HepG2 (cell line): ENCODE data around the gene RPL5. TPM values are rescaled to one million over a fixed set of nuclear protein-coding genes. Genes with fewer than 3 reads are reported as not detected.

Experiments used
- ATAC-seq: fragments of 200-7000 bp; cut with Tn5 transposase; 3 replicates; pipeline ENCODE4 v1.9.1; 2020; ENCODE audit warnings: mild to moderate bottlenecking, moderate library complexity
- BruUV-seq: library from RNA; stranded (reverse); fragments of 400-500 nt; replicated peaks from 2 replicates; lab custom pipeline; 2021; lab: Mats Ljungman, UMichigan
- CTCF ChIA-PET: fragments of 300-600 bp; formaldehyde crosslinking; extraction: SDS; loops from one replicate; lab custom pipeline; 2021; ENCODE audit warnings: low total read pairs, inconsistent platforms, low intra/inter-chr PET ratio; lab: Yijun Ruan, JAX
- POLR2A ChIA-PET: fragments of 350-600 bp; sonication (Branson Sonifier 250); formaldehyde crosslinking; loops from one replicate; lab custom pipeline; 2020; ENCODE audit warnings: antibody characterized with exemption, inconsistent platforms; lab: Yijun Ruan, JAX
- DNase-seq: peaks from one replicate; pipeline ENCODE4 v3.0.0-alpha.2; 2015; ENCODE audit warnings: low spot score
- FAIRE-seq: peaks from 3 replicates; lab custom pipeline; 2011; peaks lifted over from hg19 to GRCh38; lab: Jason Lieb, UNC
- H2AFZ ChIP-seq: one replicate; pipeline ENCODE4 v1.6.1; 2011; ENCODE audit warnings: low read length, inconsistent platforms
- H3K27ac ChIP-seq: fragments of 300-600 bp; 3 replicates; pipeline ENCODE4 v1.8.0; 2011; ENCODE audit warnings: mixed run types, mild to moderate bottlenecking, mixed read lengths, low read length, inconsistent platforms; ENCODE audit not compliant: insufficient read depth; ENCODE audit errors: extremely low read length
- H3K27me3 ChIP-seq, 2 experiments: fragments of 200-600 bp in 1 of 2; 2 replicates in 1 of 2; 3 replicates in 1 of 2; pipeline versions ENCODE4 v1.6.0 to v1.8.0; 2011; ENCODE audit warnings: low read length in 2 of 2, mild to moderate bottlenecking in 2 of 2, moderate library complexity in 2 of 2, inconsistent platforms in 1 of 2; ENCODE audit not compliant: insufficient read depth in 2 of 2, control insufficient read depth in 1 of 2
- H3K36me3 ChIP-seq, 2 experiments: fragments of 200-600 bp in 1 of 2; replicated peaks in 1 of 2; 2 replicates in 1 of 2; 3 replicates in 1 of 2; pipeline versions ENCODE4 v1.5.1 to v1.8.0; 2011; ENCODE audit warnings: low read length in 2 of 2, inconsistent platforms in 1 of 2; ENCODE audit not compliant: insufficient read depth in 2 of 2, control insufficient read depth in 1 of 2
- H3K4me1 ChIP-seq: 2 replicates; pipeline ENCODE4 v1.5.1; 2012; ENCODE audit warnings: low read length, inconsistent platforms; ENCODE audit not compliant: insufficient read depth
- H3K4me2 ChIP-seq: 2 replicates; pipeline ENCODE4 v1.6.0; 2011; ENCODE audit warnings: low read depth, low read length, inconsistent platforms
- H3K4me3 ChIP-seq, 3 experiments: fragments of 200-600 bp in 1 of 3; sonication (generic), shearing (Covaris generic) in 1 of 3; replicated peaks in 1 of 3; 2 replicates each; pipeline ENCODE4 v1.5.1; 2011 to 2016; ENCODE audit warnings: low read length in 3 of 3, inconsistent platforms in 2 of 3, low read depth in 2 of 3, mild to moderate bottlenecking in 2 of 3, control low read depth in 1 of 3, mixed read lengths in 1 of 3; ENCODE audit not compliant: insufficient read depth in 1 of 3
- H3K79me2 ChIP-seq: one replicate; pipeline ENCODE4 v1.6.1; 2011; ENCODE audit warnings: low read length, inconsistent platforms; ENCODE audit not compliant: insufficient read depth
- H3K9ac ChIP-seq: 2 replicates; pipeline ENCODE4 v1.6.0; 2011; ENCODE audit warnings: mild to moderate bottlenecking, low read depth, low read length, inconsistent platforms; ENCODE audit not compliant: insufficient read depth
- H3K9me3 ChIP-seq: 2 replicates; pipeline ENCODE4 v1.5.1; 2012; ENCODE audit warnings: mild to moderate bottlenecking, low read length
- H4K20me1 ChIP-seq: 2 replicates; pipeline ENCODE4 v1.6.0; 2011; ENCODE audit warnings: inconsistent platforms, mild to moderate bottlenecking, low read length, moderate library complexity; ENCODE audit not compliant: insufficient read depth
- CAMTA2 ChIP-seq: sonication (generic); formaldehyde crosslinking; IDR thresholded peaks from 2 replicates; pipeline ENCODE4 v1.4.0; 2020; ENCODE audit warnings: mild to moderate bottlenecking, missing genetic modification reagents, borderline replicate concordance
- EHMT2 ChIP-seq: fragments of 200-600 bp; sonication (generic); IDR thresholded peaks from 2 replicates; pipeline ENCODE4 v1.7.0; 2017; ENCODE audit warnings: antibody characterized with exemption, low read depth, low read length, borderline replicate concordance
- FOXC1 ChIP-seq: sonication (generic); formaldehyde crosslinking; IDR thresholded peaks from 2 replicates; pipeline ENCODE4 v1.8.0; 2022; ENCODE audit warnings: mild to moderate bottlenecking, missing genetic modification reagents, borderline replicate concordance
- MEIS1 ChIP-seq: sonication (generic); formaldehyde crosslinking; IDR thresholded peaks from 2 replicates; pipeline ENCODE4 v1.9.0; 2021; ENCODE audit warnings: mild to moderate bottlenecking, missing genetic modification reagents, moderate library complexity, borderline replicate concordance
- MXD4 ChIP-seq: IDR thresholded peaks from 2 replicates; pipeline ENCODE4 v1.6.1; 2016; ENCODE audit warnings: mild to moderate bottlenecking, missing biosample characterization, missing genetic modification reagents
- NBN ChIP-seq: fragments of 450-650 bp; conservative IDR thresholded peaks from 2 replicates; pipeline ENCODE4 v1.6.1; 2017
- NCOA5 ChIP-seq: sonication (generic); formaldehyde crosslinking; IDR thresholded peaks from 2 replicates; pipeline ENCODE4 v1.4.0; 2020; ENCODE audit warnings: missing genetic modification reagents
- RARA ChIP-seq: IDR thresholded peaks from 2 replicates; pipeline ENCODE4 v1.6.1; 2016; ENCODE audit warnings: missing genetic modification reagents, missing compliant biosample characterization
- RBFOX2 ChIP-seq: fragments of 200-400 bp; formaldehyde crosslinking; IDR thresholded peaks from 2 replicates; pipeline ENCODE4 v1.6.1; 2017; ENCODE audit warnings: low read depth, mild to moderate bottlenecking, low read length
- RFX1 ChIP-seq: fragments of 450-650 bp; IDR thresholded peaks from 2 replicates; pipeline ENCODE4 v1.6.1; 2017
- RXRA ChIP-seq: sonication (generic); formaldehyde crosslinking; IDR thresholded peaks from 2 replicates; pipeline ENCODE4 v1.5.1; 2020; ENCODE audit warnings: missing genetic modification reagents
- TBP ChIP-seq: sonication (generic); formaldehyde crosslinking; IDR thresholded peaks from 2 replicates; pipeline ENCODE4 v1.5.0; 2020; ENCODE audit warnings: missing genetic modification reagents
- ZFP90 ChIP-seq: sonication (generic); formaldehyde crosslinking; IDR thresholded peaks from 2 replicates; pipeline ENCODE4 v1.8.0; 2022; ENCODE audit warnings: missing genetic modification reagents, mild to moderate bottlenecking, inconsistent platforms, borderline replicate concordance
- ZNF382 ChIP-seq: sonication (generic); formaldehyde crosslinking; IDR thresholded peaks from 2 replicates; pipeline ENCODE4 v1.5.0; 2020; ENCODE audit warnings: missing genetic modification reagents, mild to moderate bottlenecking, borderline replicate concordance
- ZNF589 ChIP-seq: sonication (generic); formaldehyde crosslinking; conservative IDR thresholded peaks from 2 replicates; pipeline ENCODE4 v1.8.0; 2022; ENCODE audit warnings: mild to moderate bottlenecking, moderate library complexity, missing genetic modification reagents
- WGBS: methylation state at CpG from one replicate; pipeline ENCODE4 v1.1.6; 2017; ENCODE audit warnings: low lambda C conversion rate; 5-methylcytosine and 5-hydroxymethylcytosine counted together
- in situ Hi-C: cut with HindIII; loops from 2 replicates; pipeline ENCODE4 v1.10.0; 2017; ENCODE audit warnings: low pct_unique_long_range_greater_than_20kb; ENCODE audit not compliant: extremely low pct_ligation_motif_present
- intact Hi-C: fragments of 100-400 bp; cut with micrococcal nuclease; formaldehyde crosslinking; loops from one replicate; pipeline ENCODE4 v1.10.0; 2022; ENCODE audit not compliant: unreplicated experiment
- polyA plus RNA-seq, 8 experiments: library from polyadenylated mRNA; depleted of rRNA in 3 of 8; stranded (reverse) in 7 of 8; unstranded in 1 of 8; fragments of >200 nt; fragmentation: Illumina TruSeq in 4 of 8; extraction: Trizol in 4 of 8; gene quantifications; 2 replicates each; pipeline versions ENCODE4 v1.2.1 to v1.2.3, GENCODE V29; 2011 to 2016; ENCODE audit warnings: low read depth in 4 of 8, missing spikeins in 1 of 8, mixed read lengths in 1 of 8; ENCODE audit not compliant: insufficient read depth in 1 of 8
- total RNA-seq, 5 experiments: library from RNA; depleted of rRNA; stranded (reverse); fragments of >200 nt; fragmentation: Illumina TruSeq; extraction: Trizol; gene quantifications; 2 replicates each; pipeline ENCODE4 v1.2.3, GENCODE V29; 2016; ENCODE audit warnings: low read depth in 1 of 5
- TF ChIP-seq, protein P1 (sequence below): sonication (generic); formaldehyde crosslinking; IDR thresholded peaks from 2 replicates; pipeline ENCODE4 v1.4.0; 2020; ENCODE audit warnings: mild to moderate bottlenecking, missing genetic modification reagents
- TF ChIP-seq, protein P2 (sequence below): sonication (generic); formaldehyde crosslinking; IDR thresholded peaks from 2 replicates; pipeline ENCODE4 v1.5.0; 2020; ENCODE audit warnings: missing genetic modification reagents, mild to moderate bottlenecking, borderline replicate concordance
- TF ChIP-seq, protein P3 (sequence below): sonication (generic); formaldehyde crosslinking; IDR thresholded peaks from 2 replicates; pipeline ENCODE4 v1.5.1; 2020; ENCODE audit warnings: mild to moderate bottlenecking, missing genetic modification reagents

Gene RPL5
- total and polyA plus RNA-seq, 2 of the 13 experiments (the other 11 are each of a cell fraction or from before 2014, with no cell fraction given): 2,304 to 2,520 TPM

DNA sequence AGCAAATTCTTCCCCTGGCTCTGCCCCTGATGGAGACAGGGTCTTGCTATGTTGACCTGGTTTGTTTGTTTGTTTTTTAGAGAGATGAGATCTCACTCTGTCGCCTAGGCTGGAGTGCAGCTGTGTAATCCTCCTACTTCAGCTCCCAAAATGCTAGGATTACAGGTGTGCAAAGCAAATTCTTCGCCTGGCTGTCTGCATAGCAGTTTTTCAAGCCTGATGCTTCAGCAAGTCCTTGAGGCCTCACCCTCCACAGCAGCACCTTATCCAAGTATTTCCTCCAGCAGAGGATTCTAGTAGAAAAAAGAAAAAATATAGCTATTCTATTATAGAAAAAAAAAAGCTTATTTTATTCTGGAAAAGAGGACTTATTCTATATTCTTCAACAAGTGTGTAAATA lies 15.1 kb upstream of the RPL5 start:
- ChIA-PET POLR2A (no interaction called here), CTCF (no interaction called here)
- Histone ChIP-seq H3K4me3 (no peak overlapping the region), H3K27ac (no peak overlapping the region), H3K27me3 (no peaks in the 10 kb centered on the region), H3K9me3 (no peaks in the 10 kb centered on the region), H3K4me2 (peak overlapping the region; percentile 55), H3K9ac (no peak overlapping the region), H3K79me2 (no peaks in the 10 kb centered on the region), H3K36me3 (no peaks in the 10 kb centered on the region), H2AFZ (no peak overlapping the region), H3K4me1 (peaks cover 38% of the 10 kb centered on the region), H4K20me1 (no peaks in the 10 kb centered on the region)
- no peak for FAIRE-seq
- 29% methylated on average over 2 of the region's 2 CpGs for WGBS
- in situ Hi-C loops: loop anchor here (5.0 kb wide), 1 partner anchor 64 kb away; no protein-coding TSS in a partner anchor
- ATAC-seq: no peak
- intact Hi-C loops: no loop called here
- no peak for DNase-seq
- no TSS peak for BruUV-seq
- TF ChIP-seq RBFOX2 (no peak), RFX1 (no peak), RXRA (CRISPR knock-in tag) (no peak), CAMTA2 (CRISPR knock-in tag) (no peak), TBP (CRISPR knock-in tag) (no peak), FOXC1 (CRISPR knock-in tag) (no peak), RARA (CRISPR knock-in tag) (no peak), NCOA5 (CRISPR knock-in tag) (no peak), MXD4 (CRISPR knock-in tag) (no peak), ZNF589 (CRISPR knock-in tag) (no peak), MEIS1 (CRISPR knock-in tag) (no peak), ZNF382 (CRISPR knock-in tag) (no peak), ZFP90 (CRISPR knock-in tag) (no peak), EHMT2 (no peak), NBN (no peak)
- TF ChIP-seq, protein P1, sequence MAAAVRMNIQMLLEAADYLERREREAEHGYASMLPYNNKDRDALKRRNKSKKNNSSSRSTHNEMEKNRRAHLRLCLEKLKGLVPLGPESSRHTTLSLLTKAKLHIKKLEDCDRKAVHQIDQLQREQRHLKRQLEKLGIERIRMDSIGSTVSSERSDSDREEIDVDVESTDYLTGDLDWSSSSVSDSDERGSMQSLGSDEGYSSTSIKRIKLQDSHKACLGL (CRISPR knock-in tag): no peak
- TF ChIP-seq, protein P2, sequence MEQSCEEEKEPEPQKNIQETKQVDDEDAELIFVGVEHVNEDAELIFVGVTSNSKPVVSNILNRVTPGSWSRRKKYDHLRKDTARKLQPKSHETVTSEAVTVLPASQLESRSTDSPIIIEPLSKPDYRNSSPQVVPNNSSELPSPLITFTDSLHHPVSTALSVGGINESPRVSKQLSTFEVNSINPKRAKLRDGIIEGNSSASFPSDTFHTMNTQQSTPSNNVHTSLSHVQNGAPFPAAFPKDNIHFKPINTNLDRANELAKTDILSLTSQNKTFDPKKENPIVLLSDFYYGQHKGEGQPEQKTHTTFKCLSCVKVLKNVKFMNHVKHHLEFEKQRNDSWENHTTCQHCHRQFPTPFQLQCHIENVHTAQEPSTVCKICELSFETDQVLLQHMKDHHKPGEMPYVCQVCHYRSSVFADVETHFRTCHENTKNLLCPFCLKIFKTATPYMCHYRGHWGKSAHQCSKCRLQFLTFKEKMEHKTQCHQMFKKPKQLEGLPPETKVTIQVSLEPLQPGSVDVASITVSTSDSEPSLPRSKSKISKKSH: no peak
- TF ChIP-seq, protein P3, sequence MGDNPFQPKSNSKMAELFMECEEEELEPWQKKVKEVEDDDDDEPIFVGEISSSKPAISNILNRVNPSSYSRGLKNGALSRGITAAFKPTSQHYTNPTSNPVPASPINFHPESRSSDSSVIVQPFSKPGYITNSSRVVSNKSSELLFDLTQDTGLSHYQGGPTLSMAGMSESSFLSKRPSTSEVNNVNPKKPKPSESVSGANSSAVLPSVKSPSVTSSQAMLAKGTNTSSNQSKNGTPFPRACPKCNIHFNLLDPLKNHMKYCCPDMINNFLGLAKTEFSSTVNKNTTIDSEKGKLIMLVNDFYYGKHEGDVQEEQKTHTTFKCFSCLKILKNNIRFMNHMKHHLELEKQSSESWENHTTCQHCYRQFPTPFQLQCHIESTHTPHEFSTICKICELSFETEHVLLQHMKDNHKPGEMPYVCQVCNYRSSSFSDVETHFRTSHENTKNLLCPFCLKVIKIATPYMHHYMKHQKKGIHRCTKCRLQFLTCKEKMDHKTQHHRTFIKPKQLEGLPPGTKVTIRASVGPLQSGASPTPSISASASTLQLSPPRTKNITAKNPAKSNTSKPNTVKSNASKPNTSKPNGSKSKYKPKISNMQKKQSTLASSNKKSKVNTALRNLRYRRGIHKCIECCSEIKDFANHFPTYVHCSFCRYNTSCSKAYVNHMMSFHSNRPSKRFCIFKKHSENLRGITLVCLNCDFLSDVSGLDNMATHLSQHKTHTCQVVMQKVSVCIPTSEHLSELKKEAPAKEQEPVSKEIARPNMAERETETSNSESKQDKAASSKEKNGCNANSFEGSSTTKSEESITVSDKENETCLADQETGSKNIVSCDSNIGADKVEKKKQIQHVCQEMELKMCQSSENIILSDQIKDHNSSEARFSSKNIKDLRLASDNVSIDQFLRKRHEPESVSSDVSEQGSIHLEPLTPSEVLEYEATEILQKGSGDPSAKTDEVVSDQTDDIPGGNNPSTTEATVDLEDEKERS (CRISPR knock-in tag): no peak
